GM23338 (cell line): ENCODE measurements around the gene TPST2.

Experiments used
- EZH2 ChIP-seq: fragments of 200-600 bp; sonication (generic); IDR thresholded peaks from one replicate; pipeline ENCODE4 v1.8.0; 2017; ENCODE audit warnings: antibody characterized with exemption, mild to moderate bottlenecking, low read depth; ENCODE audit not compliant: unreplicated experiment
- EZH2phosphoT487 ChIP-seq: fragments of 200-600 bp; sonication (generic); IDR thresholded peaks from one replicate; pipeline ENCODE4 v1.8.1; 2018; ENCODE audit warnings: antibody characterized with exemption; ENCODE audit not compliant: unreplicated experiment
- NANOG ChIP-seq: IDR thresholded peaks from 2 replicates; pipeline ENCODE4 v1.6.1; 2016; ENCODE audit warnings: antibody characterized with exemption, borderline replicate concordance
- POLR2AphosphoS5 ChIP-seq: IDR thresholded peaks from 2 replicates; pipeline ENCODE4 v1.6.1; 2016; ENCODE audit warnings: antibody characterized with exemption, low read depth
- STAT1 ChIP-seq: IDR thresholded peaks from one replicate; pipeline ENCODE4 v1.6.1; 2016; ENCODE audit warnings: antibody characterized with exemption; ENCODE audit not compliant: unreplicated experiment
- TF ChIP-seq, protein P1 (sequence below), 2 experiments: fragments of 200-600 bp in 1 of 2; sonication (generic) in 1 of 2; conservative IDR thresholded peaks; 2 replicates each; pipeline versions ENCODE4 v1.5.1 to v1.6.1; 2016 to 2017; ENCODE audit warnings: antibody characterized with exemption in 2 of 2, low read depth in 2 of 2, mild to moderate bottlenecking in 2 of 2, moderate library complexity in 1 of 2
- TF ChIP-seq, protein P2 (sequence below): IDR thresholded peaks from 2 replicates; pipeline ENCODE4 v1.6.1; 2016; ENCODE audit warnings: antibody characterized with exemption
- TF ChIP-seq, protein P3 (sequence below): IDR thresholded peaks from one replicate; pipeline ENCODE4 v1.6.1; 2018; ENCODE audit warnings: antibody characterized with exemption; ENCODE audit not compliant: unreplicated experiment

DNA sequence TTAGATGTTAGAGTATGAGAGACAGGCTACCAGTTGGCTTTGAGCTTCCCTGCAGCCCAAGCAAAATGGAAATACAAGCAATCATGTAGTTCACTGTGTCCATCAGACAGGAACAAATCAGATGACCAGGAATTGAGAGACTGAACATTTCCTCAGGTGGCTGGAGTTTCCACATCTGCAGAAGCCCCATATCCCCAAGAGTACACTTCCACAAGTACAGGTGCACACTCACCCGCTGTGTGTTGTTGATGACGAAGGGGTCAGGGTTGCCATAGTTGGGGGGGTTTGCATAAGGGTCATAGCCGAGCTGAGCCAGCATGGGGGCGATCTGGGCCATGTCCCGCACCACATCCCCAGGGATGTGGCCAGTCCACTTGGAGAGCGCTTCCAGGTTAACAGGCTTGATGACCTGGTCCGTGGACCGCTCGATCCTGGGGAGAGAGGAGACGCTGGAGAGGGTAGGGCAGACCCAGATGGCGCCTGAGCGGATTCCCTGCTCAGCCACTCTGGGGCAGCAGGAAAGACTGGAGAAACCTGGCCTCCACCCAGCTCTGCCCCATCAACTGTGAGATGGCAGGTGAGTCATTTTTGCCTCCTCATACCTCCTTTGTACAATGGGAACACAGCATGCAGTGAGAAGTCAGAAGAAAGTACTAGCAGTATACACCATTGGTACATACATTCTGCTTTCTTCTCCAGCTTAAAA lies 53.7 kb downstream of the TPST2 start:
- TF ChIP-seq, protein P1, sequence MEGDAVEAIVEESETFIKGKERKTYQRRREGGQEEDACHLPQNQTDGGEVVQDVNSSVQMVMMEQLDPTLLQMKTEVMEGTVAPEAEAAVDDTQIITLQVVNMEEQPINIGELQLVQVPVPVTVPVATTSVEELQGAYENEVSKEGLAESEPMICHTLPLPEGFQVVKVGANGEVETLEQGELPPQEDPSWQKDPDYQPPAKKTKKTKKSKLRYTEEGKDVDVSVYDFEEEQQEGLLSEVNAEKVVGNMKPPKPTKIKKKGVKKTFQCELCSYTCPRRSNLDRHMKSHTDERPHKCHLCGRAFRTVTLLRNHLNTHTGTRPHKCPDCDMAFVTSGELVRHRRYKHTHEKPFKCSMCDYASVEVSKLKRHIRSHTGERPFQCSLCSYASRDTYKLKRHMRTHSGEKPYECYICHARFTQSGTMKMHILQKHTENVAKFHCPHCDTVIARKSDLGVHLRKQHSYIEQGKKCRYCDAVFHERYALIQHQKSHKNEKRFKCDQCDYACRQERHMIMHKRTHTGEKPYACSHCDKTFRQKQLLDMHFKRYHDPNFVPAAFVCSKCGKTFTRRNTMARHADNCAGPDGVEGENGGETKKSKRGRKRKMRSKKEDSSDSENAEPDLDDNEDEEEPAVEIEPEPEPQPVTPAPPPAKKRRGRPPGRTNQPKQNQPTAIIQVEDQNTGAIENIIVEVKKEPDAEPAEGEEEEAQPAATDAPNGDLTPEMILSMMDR (conservative IDR thresholded peaks at IDR 0.05; ENCODE audit: low read depth in 2 of 2) = no peak
- TF ChIP-seq, protein P2, sequence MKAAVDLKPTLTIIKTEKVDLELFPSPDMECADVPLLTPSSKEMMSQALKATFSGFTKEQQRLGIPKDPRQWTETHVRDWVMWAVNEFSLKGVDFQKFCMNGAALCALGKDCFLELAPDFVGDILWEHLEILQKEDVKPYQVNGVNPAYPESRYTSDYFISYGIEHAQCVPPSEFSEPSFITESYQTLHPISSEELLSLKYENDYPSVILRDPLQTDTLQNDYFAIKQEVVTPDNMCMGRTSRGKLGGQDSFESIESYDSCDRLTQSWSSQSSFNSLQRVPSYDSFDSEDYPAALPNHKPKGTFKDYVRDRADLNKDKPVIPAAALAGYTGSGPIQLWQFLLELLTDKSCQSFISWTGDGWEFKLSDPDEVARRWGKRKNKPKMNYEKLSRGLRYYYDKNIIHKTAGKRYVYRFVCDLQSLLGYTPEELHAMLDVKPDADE = no peak
- TF ChIP-seq POLR2AphosphoS5 (no peak), EZH2phosphoT487 (no peak), STAT1 (no peak), NANOG (no peak), EZH2 (no peak)
- TF ChIP-seq, protein P3, sequence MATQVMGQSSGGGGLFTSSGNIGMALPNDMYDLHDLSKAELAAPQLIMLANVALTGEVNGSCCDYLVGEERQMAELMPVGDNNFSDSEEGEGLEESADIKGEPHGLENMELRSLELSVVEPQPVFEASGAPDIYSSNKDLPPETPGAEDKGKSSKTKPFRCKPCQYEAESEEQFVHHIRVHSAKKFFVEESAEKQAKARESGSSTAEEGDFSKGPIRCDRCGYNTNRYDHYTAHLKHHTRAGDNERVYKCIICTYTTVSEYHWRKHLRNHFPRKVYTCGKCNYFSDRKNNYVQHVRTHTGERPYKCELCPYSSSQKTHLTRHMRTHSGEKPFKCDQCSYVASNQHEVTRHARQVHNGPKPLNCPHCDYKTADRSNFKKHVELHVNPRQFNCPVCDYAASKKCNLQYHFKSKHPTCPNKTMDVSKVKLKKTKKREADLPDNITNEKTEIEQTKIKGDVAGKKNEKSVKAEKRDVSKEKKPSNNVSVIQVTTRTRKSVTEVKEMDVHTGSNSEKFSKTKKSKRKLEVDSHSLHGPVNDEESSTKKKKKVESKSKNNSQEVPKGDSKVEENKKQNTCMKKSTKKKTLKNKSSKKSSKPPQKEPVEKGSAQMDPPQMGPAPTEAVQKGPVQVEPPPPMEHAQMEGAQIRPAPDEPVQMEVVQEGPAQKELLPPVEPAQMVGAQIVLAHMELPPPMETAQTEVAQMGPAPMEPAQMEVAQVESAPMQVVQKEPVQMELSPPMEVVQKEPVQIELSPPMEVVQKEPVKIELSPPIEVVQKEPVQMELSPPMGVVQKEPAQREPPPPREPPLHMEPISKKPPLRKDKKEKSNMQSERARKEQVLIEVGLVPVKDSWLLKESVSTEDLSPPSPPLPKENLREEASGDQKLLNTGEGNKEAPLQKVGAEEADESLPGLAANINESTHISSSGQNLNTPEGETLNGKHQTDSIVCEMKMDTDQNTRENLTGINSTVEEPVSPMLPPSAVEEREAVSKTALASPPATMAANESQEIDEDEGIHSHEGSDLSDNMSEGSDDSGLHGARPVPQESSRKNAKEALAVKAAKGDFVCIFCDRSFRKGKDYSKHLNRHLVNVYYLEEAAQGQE = no peak
